Gastrocnemius medialis (tissue), 4 donors: ENCODE measurements around the gene GFY. TPM values are rescaled to one million over a fixed set of nuclear protein-coding genes. Genes with fewer than 3 reads are reported as not detected.

Experiments used
- ATAC-seq, 2 donors: fragments of 150-250 bp; one replicate each; pipeline ENCODE4 v1.9.1; 2016
- DNase-seq, 2 donors: peaks; one replicate each; pipeline ENCODE4 v3.0.0-alpha.2; 2019
- H3K27ac ChIP-seq, 4 donors: fragments of 200-600 bp; sonication (generic); 1 replicate in 1 of 4; 2 replicates in 3 of 4; pipeline ENCODE4 v1.5.1; 2016 to 2018; ENCODE audit warnings: mild to moderate bottlenecking in 2 of 4, moderate library complexity in 1 of 4
- H3K27me3 ChIP-seq, 3 donors: fragments of 200-600 bp; sonication (generic) in 2 of 3; 1 replicate in 1 of 3; 2 replicates in 2 of 3; pipeline versions ENCODE4 v1.5.1 to v1.6.0; 2016 to 2019; ENCODE audit warnings: mild to moderate bottlenecking in 1 of 3, moderate library complexity in 1 of 3
- H3K36me3 ChIP-seq, 2 donors: fragments of 200-600 bp; sonication (generic) in 1 of 2; one replicate each; pipeline ENCODE4 v1.5.1; 2017 to 2018
- H3K4me1 ChIP-seq, 2 donors: fragments of 200-600 bp; sonication (generic) in 1 of 2; one replicate each; pipeline ENCODE4 v1.5.1; 2016 to 2017; ENCODE audit warnings: mild to moderate bottlenecking in 2 of 2
- H3K4me3 ChIP-seq, 4 donors: fragments of 200-600 bp; sonication (generic) in 3 of 4; 1 replicate in 1 of 4; 2 replicates in 3 of 4; pipeline ENCODE4 v1.5.1; 2016 to 2019; ENCODE audit warnings: mild to moderate bottlenecking in 2 of 4
- H3K9me3 ChIP-seq, 3 donors: fragments of 200-600 bp; sonication (generic) in 2 of 3; 1 replicate in 1 of 3; 2 replicates in 2 of 3; pipeline ENCODE4 v1.5.1; 2016 to 2019
- CTCF ChIP-seq, 5 experiments: fragments of 450-650 bp in 3 of 5; fragments of 200-600 bp in 2 of 5; sonication (generic) in 2 of 5; IDR thresholded peaks in 4 of 5; conservative IDR thresholded peaks in 1 of 5; 1 replicate in 4 of 5; 2 replicates in 1 of 5; pipeline ENCODE4 v1.5.1; 2016 to 2019; ENCODE audit warnings: antibody characterized with exemption in 5 of 5, mild to moderate bottlenecking in 3 of 5, moderate library complexity in 3 of 5
- POLR2A ChIP-seq, 2 donors: fragments of 450-650 bp; IDR thresholded peaks; one replicate each; pipeline ENCODE4 v1.6.1; 2017; ENCODE audit warnings: antibody characterized with exemption in 2 of 2, mild to moderate bottlenecking in 2 of 2, moderate library complexity in 2 of 2
- in situ Hi-C, 4 donors: fragments of 200-750 bp; cut with MboI; loops; one replicate each; pipeline versions ENCODE4 v1.15.0 to v1.8.0; 2017; ENCODE audit warnings: low sequenced_read_pairs in 4 of 4
- intact Hi-C: fragments of 100-400 bp; cut with DNase I; formaldehyde crosslinking; loops from one replicate; pipeline ENCODE4 v1.15.1; 2023; ENCODE audit warnings: low total_unique reads
- total RNA-seq, 4 donors: library from RNA; depleted of rRNA; stranded (reverse); fragments of >200 nt; gene quantifications; one replicate each; pipeline versions ENCODE4 v1.1.0 to v1.2.3, GENCODE V29; 2016

Gene GFY
- total RNA-seq, 4 donors from 2014 or later = not detected

GRCh38 chr19:49396738-49397505 is 28.3 kb upstream of the GFY start:
- ATAC-seq (no peak), DNase-seq (no peak)
- Histone ChIP-seq H3K36me3 (no peaks in the 10 kb centered on the region), H3K4me3 (no peak overlapping the region), H3K27ac (no peak overlapping the region), H3K4me1 (no peaks in the 10 kb centered on the region), H3K27me3 (peaks cover 0 to 5% (median 2%) of the 10 kb centered on the region in 3 donors), H3K9me3 (no peaks in the 10 kb centered on the region)
- in situ Hi-C loops (loop anchor here in 2 of 4 donors (10.0 to 25.0 kb wide), 2 partner anchors 48 to 140 kb away; partner anchors contain the start of genes RCN3 (in 1 of the 2) and SLC17A7 (in 1 of the 2)), intact Hi-C loops (no loop called here)
- no peak for TF ChIP-seq POLR2A (IDR thresholded peaks at IDR 0.05)
- no peak for TF ChIP-seq CTCF (IDR thresholded peaks at IDR 0.05 in 4 of 5, conservative IDR thresholded peaks at IDR 0.05 in 1 of 5)

- Histone ChIP-seq H3K36me3 (no peaks in the 10 kb centered on the region), H3K4me1 (no peaks in the 10 kb centered on the region), H3K27ac (no peak overlapping the region), H3K9me3 (no peaks in the 10 kb centered on the region), H3K27me3 (peaks cover 0 to 5% (median 2%) of the 10 kb centered on the region in 3 donors), H3K4me3 (no peak overlapping the region)
- ATAC-seq (no peak), DNase-seq (no peak)
- intact Hi-C loops (no loop called here), in situ Hi-C loops (loop anchor here in 2 of 4 donors (10.0 to 25.0 kb wide), 2 partner anchors 47 to 139 kb away; partner anchors contain the start of genes RCN3 (in 1 of the 2) and SLC17A7 (in 1 of the 2))
- TF ChIP-seq CTCF (IDR thresholded peaks at IDR 0.05 in 4 of 5, conservative IDR thresholded peaks at IDR 0.05 in 1 of 5) (no peak), POLR2A (IDR thresholded peaks at IDR 0.05) (no peak)
These were observed 27.1 kb upstream of the GFY start for GRCh38 chr19:49398001-49398615.

- no peak overlapping the region for H3K27ac ChIP-seq
- in situ Hi-C loops (loop anchor here in 2 of 4 donors (10.0 to 25.0 kb wide), 2 partner anchors 46 to 138 kb away; partner anchors contain the start of genes RCN3 (in 1 of the 2) and SLC17A7 (in 1 of the 2)), intact Hi-C loops (no loop called here)
- TF ChIP-seq CTCF (IDR thresholded peaks at IDR 0.05 in 4 of 5, conservative IDR thresholded peaks at IDR 0.05 in 1 of 5) = no peak
- TF ChIP-seq POLR2A (IDR thresholded peaks at IDR 0.05) = no peak
- H3K9me3 ChIP-seq = no peaks in the 10 kb centered on the region
- DNase-seq (no peak), ATAC-seq (no peak)
- peaks cover 0 to 5% (median 2%) of the 10 kb centered on the region in 3 donors for H3K27me3 ChIP-seq
- no peaks in the 10 kb centered on the region for H3K36me3 ChIP-seq
- no peak overlapping the region for H3K4me3 ChIP-seq
- no peaks in the 10 kb centered on the region for H3K4me1 ChIP-seq
These were observed 26.3 kb upstream of the GFY start for GRCh38 chr19:49398931-49399330.

GRCh38 chr19:49400029-49400428 is 25.2 kb upstream of the GFY start:
- H3K36me3 ChIP-seq = no peaks in the 10 kb centered on the region
- DNase-seq = no peak
- no peak for TF ChIP-seq CTCF (IDR thresholded peaks at IDR 0.05 in 4 of 5, conservative IDR thresholded peaks at IDR 0.05 in 1 of 5)
- no peak for TF ChIP-seq POLR2A (IDR thresholded peaks at IDR 0.05)
- no peaks in the 10 kb centered on the region for H3K9me3 ChIP-seq
- intact Hi-C loops = no loop called here
- in situ Hi-C loops = no loop called here
- no peak overlapping the region for H3K27ac ChIP-seq
- peaks cover 0 to 5% (median 2%) of the 10 kb centered on the region in 3 donors for H3K27me3 ChIP-seq
- ATAC-seq = no peak
- no peak overlapping the region for H3K4me3 ChIP-seq
- H3K4me1 ChIP-seq = no peaks in the 10 kb centered on the region
